Motor neuron (in vitro differentiated cells): ENCODE results near the gene COL3A1. TPM values are rescaled to one million over a fixed set of nuclear protein-coding genes. Genes with fewer than 3 reads are reported as not detected.
A peak's percentile ranks its signal among the peaks of the same experiment; 100 is the strongest.

Source experiments
- ATAC-seq, 8 experiments: fragments of 200-7000 bp; cut with Tn5 transposase; replicated peaks in 6 of 8; 2 replicates each; pipeline ENCODE4 v1.8.0; 2021; ENCODE audit warnings: mild to moderate bottlenecking in 8 of 8, moderate library complexity in 8 of 8
- H3K27ac ChIP-seq, 2 donors: fragments of 250-450 bp; sonication (Bioruptor Pico); 2 replicates each; pipeline ENCODE4 v1.9.0; 2021; ENCODE audit warnings: antibody characterized with exemption in 2 of 2, mild to moderate bottlenecking in 2 of 2, moderate library complexity in 1 of 2
- H3K4me1 ChIP-seq, 2 donors: fragments of 250-450 bp; sonication (Bioruptor Pico); replicated peaks in 1 of 2; 2 replicates each; pipeline ENCODE4 v1.6.1; 2021; ENCODE audit warnings: antibody characterized with exemption in 2 of 2, mild to moderate bottlenecking in 2 of 2, moderate library complexity in 1 of 2
- H3K4me3 ChIP-seq, 5 donors: fragments of 250-450 bp; sonication (Bioruptor Pico); 2 replicates each; pipeline ENCODE4 v1.9.0; 2021; ENCODE audit warnings: antibody characterized with exemption in 5 of 5, mild to moderate bottlenecking in 5 of 5, moderate library complexity in 4 of 5
- WGBS, 10 experiments: fragments of 450-650 bp; shearing (Covaris generic); methylation state at CpG; one replicate each; pipeline ENCODE4 v1.0.0; 2022; 5-methylcytosine and 5-hydroxymethylcytosine counted together
- in situ Hi-C, 9 experiments: fragments of 400-800 bp; cut with MboI; loops; one replicate each; pipeline ENCODE4 v1.15.0; 2021; ENCODE audit warnings: low sequenced_read_pairs in 9 of 9, low pct_unique_long_range_greater_than_20kb in 2 of 9; ENCODE audit not compliant: unreplicated experiment in 9 of 9
- total RNA-seq, 8 experiments: library from RNA; unstranded; fragments of 300-600 nt; gene quantifications; 2 replicates each; pipeline versions ENCODE4 v1.2.3 to v1.2.4, GENCODE V29; 2022

The COL3A1 gene
- total RNA-seq, 8 experiments from 2014 or later: 0.05 to 5,403 (median 297) TPM

DNA sequence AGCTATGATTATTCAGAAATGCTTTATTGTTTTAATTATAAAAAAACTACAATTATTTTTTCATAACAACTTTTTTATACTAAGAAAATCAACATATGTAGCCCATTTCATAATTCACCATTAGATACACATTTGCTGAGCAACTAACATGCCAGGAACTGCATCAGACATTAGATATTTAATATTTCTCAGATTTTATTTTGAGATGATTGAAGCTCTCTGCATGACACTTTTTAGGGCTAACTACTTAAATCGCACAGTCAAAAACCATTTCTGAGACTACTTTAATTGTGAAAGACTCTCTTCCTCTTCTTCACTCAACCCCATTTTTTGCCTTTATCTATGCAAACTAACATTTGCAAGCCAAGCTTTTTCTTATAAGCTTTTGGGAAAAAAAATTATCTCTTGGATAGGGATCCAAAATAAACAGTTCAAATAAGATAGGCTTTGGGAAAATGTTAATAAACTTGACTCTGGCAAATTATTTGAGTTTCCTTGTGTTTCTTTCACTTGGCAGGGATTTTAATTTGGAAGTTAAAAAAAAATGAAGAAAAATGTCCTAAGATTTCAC lies 9.1 kb upstream of the COL3A1 start:
- in situ Hi-C loops: loop anchor here in 1 of 9 experiments (25.0 kb wide), 1 partner anchor 428 kb away; no protein-coding TSS in a partner anchor
- Histone ChIP-seq H3K27ac (no peak overlapping the region), H3K4me3 (no peak overlapping the region), H3K4me1 (no peaks in the 10 kb centered on the region)
- no peak for ATAC-seq
- WGBS, 10 experiments: 0 to 100% (median 100%) methylated on average over 1 of the region's 1 CpG; no CpG with 5 or more reads in 1 of the 10 experiments

DNA sequence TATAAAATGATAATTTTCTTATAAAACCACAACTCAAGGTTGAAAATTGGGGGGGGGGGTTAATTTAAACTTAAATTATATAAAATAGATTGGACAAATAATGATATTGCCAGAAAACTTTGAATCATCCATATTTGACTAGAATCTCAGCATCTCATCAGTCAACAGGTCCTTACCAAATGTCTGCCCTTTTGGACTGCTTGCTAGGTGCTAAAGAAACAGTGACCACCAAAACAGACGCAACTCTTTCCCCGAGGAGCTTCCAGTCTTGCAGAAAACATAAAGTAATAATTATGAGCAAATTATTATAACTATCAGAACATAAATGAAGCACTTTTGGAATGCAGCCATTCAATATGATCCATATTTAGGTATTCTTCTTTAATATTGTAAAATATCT lies 8.6 kb upstream of the COL3A1 start:
- Histone ChIP-seq H3K4me1 (no peaks in the 10 kb centered on the region), H3K4me3 (no peak overlapping the region), H3K27ac (no peak overlapping the region)
- in situ Hi-C loops: loop anchor here in 1 of 9 experiments (25.0 kb wide), 1 partner anchor 428 kb away; no protein-coding TSS in a partner anchor
- WGBS, 10 experiments: 33 to 100% (median 84%) methylated on average over 1 to 2 of the region's 2 CpGs; no CpG with 5 or more reads in 4 of the 10 experiments
- no peak for ATAC-seq

DNA sequence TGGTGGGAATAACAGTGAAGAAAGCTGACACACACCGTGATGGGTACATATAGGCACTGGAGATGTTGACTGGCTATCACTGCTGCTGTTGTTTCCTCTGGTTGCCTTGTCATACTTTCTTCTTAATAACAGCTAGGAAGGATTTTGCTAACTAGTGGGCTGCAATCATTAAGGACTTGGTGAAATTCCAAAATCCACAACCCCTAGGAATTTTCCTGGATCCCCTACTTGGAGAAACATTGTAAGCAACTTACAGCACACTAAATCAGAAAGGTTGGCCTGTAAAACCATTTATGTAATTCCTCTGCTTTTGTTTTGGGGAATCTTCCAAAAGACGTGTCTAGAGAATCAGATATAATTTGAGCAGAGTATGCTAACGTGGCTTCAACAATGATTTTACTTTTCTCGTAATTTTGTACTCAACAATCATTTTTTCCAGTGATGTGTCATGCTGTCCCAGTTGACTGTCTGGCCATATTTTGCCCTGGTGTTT lies 8.0 kb upstream of the COL3A1 start:
- in situ Hi-C loops: loop anchor here in 1 of 9 experiments (25.0 kb wide), 1 partner anchor 429 kb away; no protein-coding TSS in a partner anchor
- H3K4me1 ChIP-seq: no peaks in the 10 kb centered on the region
- ATAC-seq: no peak
- H3K4me3 ChIP-seq: no peak overlapping the region
- no peak overlapping the region for H3K27ac ChIP-seq
- WGBS, 10 experiments: 28 to 100% (median 82%) methylated on average over 1 to 4 of the region's 4 CpGs

DNA sequence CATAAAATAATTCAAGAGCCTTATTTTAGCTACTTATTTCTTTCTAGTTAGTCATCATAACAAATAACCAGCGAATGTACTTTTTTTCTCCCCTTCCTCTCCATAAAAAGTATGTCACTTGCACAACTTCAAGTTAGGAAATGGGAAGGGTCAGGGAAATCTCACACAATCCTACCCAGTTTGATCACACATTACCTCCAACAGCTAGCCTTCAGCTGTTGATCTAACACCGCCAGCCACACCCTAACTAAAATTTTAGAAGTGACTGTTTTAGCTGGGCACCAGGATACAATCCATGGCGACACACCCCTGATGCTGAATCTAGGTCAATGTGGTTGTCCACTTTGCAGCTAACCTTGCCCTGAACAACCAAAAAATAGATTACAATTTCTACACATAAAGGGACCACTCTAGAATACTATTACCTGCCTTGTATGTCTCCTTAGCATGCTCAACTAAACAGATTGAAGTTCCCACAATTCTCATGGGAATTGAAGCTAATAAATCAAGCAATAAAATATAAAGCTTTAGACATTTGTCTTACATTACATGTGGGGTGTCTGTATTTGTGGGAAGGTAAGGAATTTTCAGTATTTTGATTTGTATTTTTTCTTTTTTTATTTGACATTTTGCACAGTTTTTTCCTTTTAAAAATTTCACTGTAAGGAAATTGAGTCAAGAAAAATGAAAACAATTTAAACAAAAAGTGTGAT lies 7.3 kb upstream of the COL3A1 start:
- WGBS, 10 experiments: 11 to 100% (median 94%) methylated on average over 1 to 2 of the region's 3 CpGs; no CpG with 5 or more reads in 1 of the 10 experiments
- in situ Hi-C loops: loop anchor here in 1 of 9 experiments (25.0 kb wide), 1 partner anchor 430 kb away; no protein-coding TSS in a partner anchor
- no peaks in the 10 kb centered on the region for H3K4me1 ChIP-seq
- H3K4me3 ChIP-seq: no peak overlapping the region
- H3K27ac ChIP-seq: no peak overlapping the region
- ATAC-seq: no peak

DNA sequence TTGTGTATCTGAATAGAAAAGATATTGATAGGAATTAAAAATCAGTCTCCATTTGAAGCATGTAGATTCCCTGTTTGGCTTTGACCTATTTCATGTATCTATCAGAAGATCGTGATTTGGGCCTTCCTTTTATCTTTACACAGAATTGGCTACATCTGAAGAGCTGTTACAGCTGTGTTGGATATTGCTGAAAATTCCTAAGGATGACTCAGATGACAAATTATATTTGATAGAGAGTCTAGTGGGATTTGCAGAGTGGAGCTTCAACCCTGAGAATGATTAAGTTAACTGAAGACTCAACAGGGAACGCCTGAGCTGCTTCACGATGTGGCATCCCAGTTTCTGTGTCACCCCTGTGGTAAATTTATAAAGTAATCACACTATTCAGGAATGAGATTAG lies 4.9 kb upstream of the COL3A1 start:
- ATAC-seq: peak in 7 of 8 experiments; percentile 24 to 75 (median 50)
- WGBS, 10 experiments: 4 to 100% (median 81%) methylated on average over 1 to 3 of the region's 3 CpGs; no CpG with 5 or more reads in 2 of the 10 experiments

DNA sequence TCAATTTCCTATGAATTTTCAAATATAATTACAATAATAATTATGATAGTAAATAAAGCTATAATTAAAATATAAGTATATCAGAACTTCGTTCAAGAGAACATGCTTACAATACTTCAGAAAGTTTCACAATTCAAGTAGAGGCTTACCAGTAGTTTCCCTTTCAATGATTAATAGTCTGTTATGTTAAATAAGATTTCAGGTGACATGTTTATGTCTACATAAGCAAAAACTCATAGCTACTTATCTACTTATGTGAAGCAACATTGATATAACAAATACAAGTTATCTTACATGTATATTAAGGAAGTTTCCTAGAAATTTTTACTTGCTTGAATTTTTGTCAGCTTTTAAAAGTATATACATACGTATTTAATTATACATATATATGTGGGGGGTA lies 4.5 kb upstream of the COL3A1 start:
- Histone ChIP-seq H3K27ac (no peak overlapping the region), H3K4me1 (no peaks in the 10 kb centered on the region), H3K4me3 (no peak overlapping the region)
- WGBS, 10 experiments: 0 to 100% (median 85%) methylated on average over 1 to 2 of the region's 2 CpGs
- ATAC-seq: no peak
- in situ Hi-C loops: loop anchor here in 2 of 9 experiments (10.0 to 25.0 kb wide), 2 partner anchors 432 to 445 kb away; no protein-coding TSS in a partner anchor

More for the DNA sequence above, 4.9 kb upstream of the COL3A1 start:
- H3K4me3 ChIP-seq: no peak overlapping the region
- no peak overlapping the region for H3K27ac ChIP-seq
- in situ Hi-C loops: loop anchor here in 1 of 9 experiments (25.0 kb wide), 1 partner anchor 432 kb away; no protein-coding TSS in a partner anchor
- no peaks in the 10 kb centered on the region for H3K4me1 ChIP-seq

DNA sequence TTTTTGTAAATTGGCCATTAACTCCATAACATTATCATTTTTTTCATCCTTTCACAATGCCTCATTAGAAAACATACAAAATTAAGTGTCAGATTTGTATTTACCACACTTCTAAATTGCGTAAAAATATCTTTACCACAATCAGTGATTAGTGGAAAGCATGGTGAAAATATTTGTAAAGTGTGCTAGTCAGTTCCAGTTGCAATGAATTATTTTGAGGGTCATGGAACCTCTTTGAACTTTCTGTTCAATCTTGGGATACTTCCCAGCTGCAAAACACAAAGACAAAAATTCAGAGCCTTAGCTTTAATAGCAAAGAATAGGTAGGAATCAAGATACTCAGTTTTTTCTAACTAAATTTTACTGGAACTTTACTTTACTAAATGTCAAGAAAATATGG lies 4.0 kb upstream of the COL3A1 start:
- in situ Hi-C loops: loop anchor here in 2 of 9 experiments (10.0 to 25.0 kb wide), 2 partner anchors 433 to 445 kb away; no protein-coding TSS in a partner anchor
- no peak overlapping the region for H3K4me3 ChIP-seq
- no peaks in the 10 kb centered on the region for H3K4me1 ChIP-seq
- H3K27ac ChIP-seq: no peak overlapping the region
- 20 to 100% (median 100%) methylated on average over 1 of the region's 1 CpG; no CpG with 5 or more reads in 1 of the 10 experiments for WGBS, 10 experiments
- ATAC-seq: no peak

DNA sequence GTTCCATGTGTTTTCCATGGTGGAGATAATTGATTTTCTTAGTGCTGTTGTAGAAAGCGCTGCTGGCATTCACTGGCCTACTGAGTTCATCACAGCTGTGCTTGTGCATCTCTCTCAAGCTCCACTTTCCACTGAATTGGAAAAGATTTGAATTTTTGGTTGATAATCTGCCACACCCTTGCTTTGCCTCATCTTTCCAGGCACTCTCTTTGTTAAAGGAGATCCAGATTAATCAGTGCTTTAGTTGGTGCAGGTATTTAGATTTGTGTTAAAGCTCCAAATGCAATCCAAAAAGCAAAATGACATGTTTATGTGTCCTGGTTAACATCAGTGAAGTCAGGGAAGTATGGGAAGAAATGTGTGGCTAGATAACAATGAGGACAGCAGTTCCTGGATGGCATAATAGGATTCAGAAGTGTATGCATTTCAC lies 2.7 kb upstream of the COL3A1 start:
- in situ Hi-C loops: loop anchor here in 2 of 9 experiments (10.0 to 25.0 kb wide), 2 partner anchors 434 to 447 kb away; no protein-coding TSS in a partner anchor
- WGBS, 10 experiments: 0 to 100% (median 47%) methylated on average over 1 of the region's 1 CpG; no CpG with 5 or more reads in 4 of the 10 experiments
- peak in 1 of 8 experiments; percentile 4 for ATAC-seq

DNA sequence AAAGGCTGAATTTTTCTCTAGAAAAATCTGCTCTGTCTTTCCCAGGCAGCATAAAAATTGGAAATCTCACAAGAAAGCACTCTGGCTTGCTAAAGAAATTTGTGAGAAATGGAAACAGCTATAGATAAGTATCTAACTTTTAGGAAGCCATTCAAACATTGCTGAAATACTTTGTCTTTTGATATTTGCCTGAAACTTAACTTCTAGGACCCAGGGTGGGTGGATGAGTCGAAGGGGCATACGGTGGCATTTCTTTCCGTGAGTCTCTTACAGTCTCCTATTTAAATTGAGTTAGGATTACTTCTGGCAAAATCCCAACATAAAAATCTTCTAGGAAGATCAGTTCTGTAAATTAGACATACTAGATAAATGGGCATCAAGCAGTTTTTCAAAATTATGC lies 532 bp upstream of the COL3A1 start:
- in situ Hi-C loops: loop anchor here in 2 of 9 experiments (10.0 to 25.0 kb wide), 2 partner anchors 436 to 449 kb away; no protein-coding TSS in a partner anchor
- no peak overlapping the region for H3K27ac ChIP-seq
- no peaks in the 10 kb centered on the region for H3K4me1 ChIP-seq
- 0 to 96% (median 43%) methylated on average over 1 to 3 of the region's 3 CpGs; no CpG with 5 or more reads in 2 of the 10 experiments for WGBS, 10 experiments
- peak in 1 of 8 experiments; percentile 2 for ATAC-seq
- no peak overlapping the region for H3K4me3 ChIP-seq

More for the DNA sequence above, 2.7 kb upstream of the COL3A1 start:
- no peak overlapping the region for H3K27ac ChIP-seq
- H3K4me1 ChIP-seq: no peaks in the 10 kb centered on the region
- H3K4me3 ChIP-seq: no peak overlapping the region

DNA sequence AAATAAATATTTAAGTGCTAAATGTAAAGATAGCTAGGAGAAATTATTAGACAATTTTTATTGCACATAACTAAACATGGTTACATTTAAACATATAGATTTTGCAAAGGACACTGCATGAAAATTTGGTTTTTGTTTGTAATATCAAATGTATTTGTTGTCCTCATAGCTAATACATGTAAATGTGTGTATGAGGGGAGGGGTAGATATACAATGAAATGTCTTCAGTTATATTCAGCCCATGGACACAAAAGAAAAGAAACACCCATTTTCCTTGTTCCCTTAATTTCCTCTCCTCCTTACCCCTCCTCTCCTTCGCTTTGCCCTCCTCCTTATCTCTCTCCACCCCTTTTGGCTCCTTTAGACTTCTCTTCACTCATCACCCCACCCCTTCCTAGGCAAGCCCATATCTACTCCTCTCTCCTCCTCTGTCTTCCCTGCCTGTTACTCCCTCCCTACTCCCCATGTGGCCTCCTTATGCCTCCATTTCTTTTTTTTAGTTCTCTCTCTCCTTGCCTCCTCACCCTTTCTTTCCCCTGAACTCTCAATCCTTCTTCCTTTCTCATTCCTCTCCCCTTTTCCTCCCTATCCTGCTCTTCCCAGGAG lies 1.4 kb downstream of the COL3A1 start:
- in situ Hi-C loops: loop anchor here in 1 of 9 experiments (10.0 to 25.0 kb wide), 2 partner anchors 188 to 451 kb away; no protein-coding TSS in a partner anchor
- Histone ChIP-seq H3K4me1 (no peaks in the 10 kb centered on the region), H3K4me3 (no peak overlapping the region), H3K27ac (no peak overlapping the region)
- WGBS, 10 experiments: 0 to 86% (median 0%) methylated on average over 1 of the region's 1 CpG; no CpG with 5 or more reads in 3 of the 10 experiments
- ATAC-seq: peak in 3 of 8 experiments; percentile 85 to 89 (median 88)

DNA sequence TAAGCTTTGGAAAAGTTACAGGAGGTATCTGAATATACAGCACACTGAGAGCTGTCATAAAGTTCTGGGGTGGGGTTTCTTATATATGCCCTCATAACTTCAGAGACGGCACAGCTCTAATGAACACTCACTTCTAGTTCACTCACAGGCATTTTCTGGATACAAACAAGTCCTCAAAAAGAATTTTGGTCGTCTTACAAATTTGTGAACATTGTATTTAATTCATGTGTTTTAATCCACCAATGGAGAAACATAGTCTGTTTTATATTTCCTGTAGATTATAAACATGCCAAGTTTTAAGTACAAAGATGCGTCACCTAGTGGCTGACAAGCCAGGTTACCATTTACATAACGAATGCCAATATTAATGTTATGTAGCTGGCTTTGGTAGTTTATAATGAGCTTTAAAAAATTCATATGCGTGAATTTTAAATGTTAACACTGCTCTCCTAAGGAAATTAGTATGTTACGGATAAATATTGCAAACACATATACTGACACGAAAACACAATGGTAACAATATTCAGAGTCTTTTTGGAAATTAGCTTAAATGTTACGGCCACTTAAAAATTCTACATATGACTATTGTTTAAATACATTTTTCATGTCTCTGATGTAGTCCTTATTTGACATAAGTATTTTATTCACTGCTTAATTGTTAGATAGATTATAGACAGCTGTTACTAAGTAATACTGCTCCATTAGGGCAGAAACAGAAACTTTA lies 2.5 kb downstream of the COL3A1 start:
- no peak overlapping the region for H3K27ac ChIP-seq
- in situ Hi-C loops: loop anchor here in 1 of 9 experiments (10.0 to 25.0 kb wide), 2 partner anchors 189 to 452 kb away; no protein-coding TSS in a partner anchor
- no peak overlapping the region for H3K4me3 ChIP-seq
- no peaks in the 10 kb centered on the region for H3K4me1 ChIP-seq
- ATAC-seq: peak in 3 of 8 experiments; percentile 14 to 35 (median 22)
- 0 to 100% (median 91%) methylated on average over 3 to 8 of the region's 8 CpGs for WGBS, 10 experiments

DNA sequence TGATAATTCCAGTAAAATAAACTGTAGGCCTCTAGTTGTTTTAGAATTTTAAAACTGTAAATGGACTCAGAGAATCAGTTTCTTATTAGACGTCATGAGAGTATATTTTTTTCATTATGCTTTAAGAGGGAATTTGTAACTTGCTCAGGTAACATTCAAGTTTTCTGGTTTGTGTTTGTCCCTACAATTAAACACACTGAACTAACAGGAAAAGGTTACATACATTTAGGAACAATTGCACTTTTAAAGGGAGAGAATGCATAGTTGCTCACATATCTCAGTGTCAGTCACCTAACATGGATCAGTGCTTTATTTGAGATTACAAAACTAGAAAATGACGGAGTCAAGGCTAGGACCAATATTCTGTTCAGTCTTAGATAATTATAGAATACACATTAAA lies 3.1 kb downstream of the COL3A1 start:
- Histone ChIP-seq H3K27ac (no peak overlapping the region), H3K4me1 (no peaks in the 10 kb centered on the region), H3K4me3 (no peak overlapping the region)
- in situ Hi-C loops: loop anchor here in 1 of 9 experiments (10.0 to 25.0 kb wide), 2 partner anchors 190 to 453 kb away; no protein-coding TSS in a partner anchor
- ATAC-seq: no peak
- 0 to 100% (median 58%) methylated on average over 1 to 2 of the region's 2 CpGs; no CpG with 5 or more reads in 2 of the 10 experiments for WGBS, 10 experiments
